SKM-1 treated with dmso at 0.1 percent for 144 hours (cell line): ENCODE results near the gene UTP4.

Source experiments
- DNase-seq: peaks from one replicate; lab custom pipeline; 2025; ENCODE audit not compliant: unreplicated experiment; lab: John Stamatoyannopoulos, UW

UTP4 gene

GRCh38 chr16:69132424-69133252, at the start of gene UTP4, which contains the start of gene CHTF8:
Gene UTP4, plus strand, starts transcription at chr16:69132649. Its CDS starts 811 bp downstream, at chr16:69133460.
Gene CHTF8, minus strand, starts transcription at chr16:69132588. Its CDS starts 11,130 bp downstream, at chr16:69121458.
- DNase-seq: peak; percentile 77

- no peak for DNase-seq
Observed at GRCh38 chr16:69083306-69083941, 49.0 kb upstream of the UTP4 start.

DNA sequence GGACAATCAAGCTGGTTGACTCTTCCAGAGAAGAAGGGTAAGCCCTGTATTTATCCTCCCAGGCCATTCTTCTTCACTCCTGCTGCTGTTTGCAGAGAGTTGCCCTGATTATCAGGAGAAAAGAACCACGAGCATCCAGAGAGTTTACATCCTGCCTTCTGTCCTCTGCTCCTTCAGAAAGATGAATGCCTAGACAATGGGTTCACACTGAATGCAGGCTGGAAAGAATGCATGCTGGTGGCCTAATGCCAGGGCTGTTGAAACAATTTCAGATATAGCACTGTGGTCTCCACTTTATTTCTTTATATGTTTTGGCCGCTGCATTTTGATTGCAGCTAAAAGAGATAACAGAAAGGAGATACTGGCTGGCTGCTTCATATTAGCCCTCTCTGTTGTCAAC, 48.2 kb upstream of the UTP4 start:
- no peak for DNase-seq

- DNase-seq: no peak
Observed at GRCh38 chr16:69085032-69085695, 47.3 kb upstream of the UTP4 start.

- no peak for DNase-seq
Observed at GRCh38 chr16:69087161-69087581, 45.3 kb upstream of the UTP4 start.

GRCh38 chr16:69088684-69089083, 43.8 kb upstream of the UTP4 start:
- DNase-seq: no peak

GRCh38 chr16:69089091-69089910, 43.1 kb upstream of the UTP4 start:
- DNase-seq: no peak

DNA sequence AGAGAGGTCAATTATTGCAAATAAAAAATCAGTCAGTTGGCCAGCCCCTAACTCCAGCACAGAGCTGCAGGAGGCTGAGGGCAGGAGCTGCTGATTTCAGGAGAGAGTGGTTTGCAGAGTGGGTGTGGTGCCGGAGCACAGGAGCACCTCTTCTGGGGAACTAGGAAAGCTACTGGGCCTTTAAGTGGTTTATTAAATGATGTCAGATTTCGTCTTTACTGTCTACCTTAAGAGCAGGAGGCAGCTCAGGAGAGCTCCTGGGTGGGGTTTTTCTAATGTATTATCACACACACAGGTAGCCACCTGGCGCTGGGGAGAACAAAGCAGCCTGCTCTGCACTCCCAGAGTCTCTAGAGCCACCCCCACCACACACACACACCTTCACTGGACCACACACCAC, 38.5 kb upstream of the UTP4 start:
- no peak for DNase-seq

DNA sequence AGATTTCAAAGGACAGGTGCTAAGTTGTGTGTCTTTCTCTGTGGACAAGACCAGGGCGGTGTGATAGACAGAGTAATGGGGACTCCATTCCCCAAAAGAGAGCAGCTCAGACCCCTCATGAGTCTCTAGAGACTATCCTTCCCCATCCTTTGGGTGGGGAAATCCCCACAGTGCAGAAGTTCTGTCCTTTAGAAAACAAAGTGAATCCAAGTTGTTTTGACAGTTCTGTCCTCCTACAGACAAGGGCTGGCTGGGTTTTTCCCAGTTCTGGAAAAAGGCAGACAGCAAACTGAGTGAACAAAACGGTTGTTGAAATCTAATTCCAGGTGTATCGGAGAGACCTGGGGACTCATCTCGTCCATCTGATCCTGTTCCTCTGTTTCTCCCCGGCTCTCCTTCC, 37.9 kb upstream of the UTP4 start:
- no peak for DNase-seq

- no peak for DNase-seq
Observed at GRCh38 chr16:69095193-69095592, 37.3 kb upstream of the UTP4 start.

GRCh38 chr16:69100071-69100691, 32.3 kb upstream of the UTP4 start:
- no peak for DNase-seq

DNA sequence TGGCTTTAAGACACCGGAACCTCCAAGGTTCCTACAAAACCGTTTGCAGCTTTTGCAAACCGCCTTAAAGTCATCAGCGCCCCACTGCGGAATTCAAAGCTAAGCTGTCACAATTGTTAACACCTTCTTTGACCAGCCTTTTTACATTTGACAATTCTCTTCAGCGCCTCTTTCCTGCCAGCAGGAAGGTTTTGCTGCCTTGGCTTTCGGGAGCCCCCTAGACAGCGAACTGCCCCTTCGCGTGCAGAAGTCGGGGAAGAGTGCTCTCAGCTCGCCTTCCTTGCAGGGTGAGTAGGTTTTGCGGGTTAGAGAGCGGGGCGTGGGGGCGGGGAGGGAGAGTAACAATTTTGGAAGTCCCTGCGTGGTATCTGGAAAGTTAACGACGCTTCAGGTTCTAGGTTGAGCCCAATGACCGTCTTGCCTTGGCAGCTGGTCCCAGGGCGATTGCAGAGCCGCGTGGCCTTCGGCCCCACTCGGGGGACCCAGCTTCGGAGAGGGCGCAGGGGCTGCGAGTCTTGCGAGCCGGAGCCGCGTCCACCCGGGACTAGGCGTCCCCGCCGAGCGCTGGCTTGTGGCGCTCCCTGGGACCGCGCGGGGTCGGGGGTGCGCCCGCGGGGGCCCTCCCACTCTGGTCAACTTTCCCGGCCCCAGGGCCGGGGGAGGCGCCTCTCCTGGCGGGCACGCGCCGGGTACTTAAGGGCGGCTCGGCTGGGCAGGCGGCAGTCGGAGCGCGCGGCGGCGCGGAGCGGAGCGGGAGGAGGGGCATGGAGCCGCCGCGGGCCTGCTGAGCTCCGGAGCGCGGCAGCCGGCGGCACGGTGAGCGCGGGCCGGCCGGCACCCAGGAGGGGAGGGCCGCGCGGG, 26.7 kb upstream of the UTP4 start, which contains the start of gene HAS3:
HAS3 (plus strand) TSS at position 153 of the 861 bp plus-strand sequence. CDS start 3,743 bp downstream, outside the sequence.
- DNase-seq: peak; percentile 41

- no peak for DNase-seq
Observed at GRCh38 chr16:69106491-69107315, 25.7 kb upstream of the UTP4 start.

- no peak for DNase-seq
Observed at GRCh38 chr16:69107316-69107962, 25.0 kb upstream of the UTP4 start.

- DNase-seq: no peak
Observed at GRCh38 chr16:69108064-69108904, 24.2 kb upstream of the UTP4 start.

GRCh38 chr16:69108905-69109252, 23.6 kb upstream of the UTP4 start:
- DNase-seq: no peak
